ENCODE results near the gene STAM. TPM values are rescaled to one million over a fixed set of nuclear protein-coding genes. Genes with fewer than 3 reads are reported as not detected.

STAM gene
- total and polyA plus RNA-seq, 4 donors, result 11.9 to 76.8 (median 20.5) TPM

- Histone ChIP-seq H3K4me1 (ENCODE audit: control insufficient read depth in 5 of 5, insufficient read depth in 5 of 5, low read length in 5 of 5) (peaks cover 0 to 2% (median 0%) of the 10 kb centered on the region in 5 donors), H3K27ac (ENCODE audit: low read depth in 1 of 2, low read length in 1 of 2) (peak within 1 kb of the TSS; percentile 96 to 98), H3K27me3 (ENCODE audit: control insufficient read depth in 3 of 3, insufficient read depth in 3 of 3, low read length in 2 of 3) (peaks cover 0 to 4% (median 0%) of the 10 kb centered on the region in 3 donors), H3K36me3 (ENCODE audit: control insufficient read depth in 4 of 4, insufficient read depth in 4 of 4, low read length in 4 of 4) (no peaks in the 10 kb centered on the region), H3K9me3 (ENCODE audit: control insufficient read depth in 4 of 4, insufficient read depth in 3 of 4, low read length in 3 of 4) (no peaks in the 10 kb centered on the region), H3K9ac (ENCODE audit: insufficient read depth in 1 of 2, low read length in 2 of 2) (peak within 1 kb of the TSS; percentile 55 to 68), H3K4me3 (peak within 1 kb of the TSS; percentile 94)
- whole genome bisulfite sequencing, 2 donors, result 0 to 1% methylated on average over 65 to 92 of the region's 92 CpGs
- no peak for TF ChIP-seq CTCF (IDR thresholded peaks at IDR 0.05; ENCODE audit: control extremely low read depth, extremely low read depth)
- ATAC-seq (ENCODE audit: insufficient read depth, low FRiP score) (peak; percentile 86), DNase-seq (peak; percentile 80 to 87 (median 82))
These were observed 26.7 kb upstream of the STAM start, which contains the start of gene HACD1 for GRCh38 chr10:17617031-17617911. Gene HACD1, minus strand, starts transcription at chr10:17617374. Its CDS starts 35 bp downstream, at chr10:17617339.

- DNase-seq (no peak), ATAC-seq (ENCODE audit: insufficient read depth, low FRiP score) (no peak)
- no peak overlapping the region for H3K4me3 ChIP-seq
- no peak overlapping the region for H3K27ac ChIP-seq (ENCODE audit: low read depth in 1 of 2, low read length in 1 of 2)
- no peak overlapping the region for H3K9ac ChIP-seq (ENCODE audit: insufficient read depth in 1 of 2, low read length in 2 of 2)
- no peak for TF ChIP-seq CTCF (IDR thresholded peaks at IDR 0.05; ENCODE audit: control extremely low read depth, extremely low read depth)
- H3K9me3 ChIP-seq (ENCODE audit: control insufficient read depth in 4 of 4, insufficient read depth in 3 of 4, low read length in 3 of 4), result no peaks in the 10 kb centered on the region
- H3K4me1 ChIP-seq (ENCODE audit: control insufficient read depth in 5 of 5, insufficient read depth in 5 of 5, low read length in 5 of 5), result peaks cover 0 to 2% (median 0%) of the 10 kb centered on the region in 5 donors
- no peaks in the 10 kb centered on the region for H3K36me3 ChIP-seq (ENCODE audit: control insufficient read depth in 4 of 4, insufficient read depth in 4 of 4, low read length in 4 of 4)
- 64 to 86% methylated on average over 8 of the region's 8 CpGs for WGBS, 2 donors
- H3K27me3 ChIP-seq (ENCODE audit: control insufficient read depth in 3 of 3, insufficient read depth in 3 of 3, low read length in 2 of 3), result peaks cover 0 to 4% (median 0%) of the 10 kb centered on the region in 3 donors
These were observed 21.9 kb upstream of the STAM start for GRCh38 chr10:17622061-17622460.

GRCh38 chr10:17624996-17625395 is 19.0 kb upstream of the STAM start:
- ATAC-seq (ENCODE audit: insufficient read depth, low FRiP score) (no peak), DNase-seq (no peak)
- Histone ChIP-seq H3K27ac (ENCODE audit: low read depth in 1 of 2, low read length in 1 of 2) (no peak overlapping the region), H3K27me3 (ENCODE audit: control insufficient read depth in 3 of 3, insufficient read depth in 3 of 3, low read length in 2 of 3) (peaks cover 0 to 4% (median 0%) of the 10 kb centered on the region in 3 donors), H3K4me3 (no peak overlapping the region), H3K9me3 (ENCODE audit: control insufficient read depth in 4 of 4, insufficient read depth in 3 of 4, low read length in 3 of 4) (no peaks in the 10 kb centered on the region), H3K9ac (ENCODE audit: insufficient read depth in 1 of 2, low read length in 2 of 2) (no peak overlapping the region), H3K4me1 (ENCODE audit: control insufficient read depth in 5 of 5, insufficient read depth in 5 of 5, low read length in 5 of 5) (no peaks in the 10 kb centered on the region), H3K36me3 (ENCODE audit: control insufficient read depth in 4 of 4, insufficient read depth in 4 of 4, low read length in 4 of 4) (no peaks in the 10 kb centered on the region)
- WGBS, 2 donors, result 60 to 79% methylated on average over 3 of the region's 3 CpGs
- no peak for TF ChIP-seq CTCF (IDR thresholded peaks at IDR 0.05; ENCODE audit: control extremely low read depth, extremely low read depth)
